AG04450 (cell line): ENCODE measurements around the gene TCF15. TPM values are rescaled to one million over a fixed set of nuclear protein-coding genes. Genes with fewer than 3 reads are reported as not detected.

Experiments
- CTCF ChIA-PET: fragments of 300-600, 350-600 bp; formaldehyde crosslinking; extraction: SDS; loops from one replicate; lab custom pipeline; 2022; ENCODE audit warnings: antibody characterized with exemption, inconsistent platforms; lab: Charles Lee
- POLR2A ChIA-PET: fragments of 350-600 bp; formaldehyde crosslinking; extraction: SDS; loops from one replicate; lab custom pipeline; 2021; ENCODE audit warnings: antibody characterized with exemption, inconsistent platforms; lab: Yijun Ruan, JAX
- DNase-seq: peaks from one replicate; pipeline ENCODE4 v3.0.0-alpha.2; 2011; ENCODE audit warnings: low read depth, low spot score
- H3K27ac ChIP-seq: one replicate; pipeline ENCODE4 v1.5.1; 2012; ENCODE audit warnings: low read depth, low read length, control low read depth
- H3K27me3 ChIP-seq: one replicate; pipeline ENCODE4 v1.6.0; 2012; ENCODE audit warnings: low read length; ENCODE audit not compliant: control insufficient read depth, insufficient read depth
- H3K4me3 ChIP-seq: 2 replicates; pipeline ENCODE4 v1.5.1; 2011; ENCODE audit warnings: mild to moderate bottlenecking, low read depth, low read length, control low read depth
- H3K9me3 ChIP-seq: 2 replicates; pipeline ENCODE4 v1.5.1; 2012; ENCODE audit warnings: low read length; ENCODE audit not compliant: control insufficient read depth, insufficient read depth
- polyA plus RNA-seq: library from polyadenylated mRNA; depleted of rRNA; stranded (reverse); fragments of >200 nt; gene quantifications from 2 replicates; pipeline ENCODE4 v1.2.3, GENCODE V29; 2011
- TF ChIP-seq, protein P1 (sequence below): IDR thresholded peaks from 2 replicates; pipeline ENCODE4 v1.5.1; 2011; ENCODE audit warnings: low read depth, low read length, control low read depth, inconsistent platforms

Gene TCF15
- polyA plus RNA-seq, 1 experiment: not detected

DNA sequence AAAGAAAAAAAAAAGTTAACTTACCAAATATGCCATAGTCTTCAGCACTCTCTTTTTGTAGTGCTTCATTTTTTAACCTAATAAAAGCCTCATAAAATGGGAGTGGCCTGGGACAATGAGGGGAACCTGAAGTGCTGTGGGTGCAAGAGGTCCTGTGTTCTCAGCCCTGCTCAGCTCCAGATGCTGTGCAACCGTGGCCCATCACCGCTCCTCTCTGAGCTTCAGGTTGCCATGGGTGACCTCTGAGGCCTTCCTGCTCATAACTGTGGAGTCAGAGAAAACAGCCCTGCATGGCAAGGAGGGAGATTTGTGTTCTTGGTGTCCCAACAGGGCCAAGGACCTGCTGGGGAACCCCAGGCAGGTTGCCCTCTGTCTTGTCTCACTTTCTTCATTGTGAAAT, 10.0 kb downstream of the TCF15 start:
- TF ChIP-seq, protein P1, sequence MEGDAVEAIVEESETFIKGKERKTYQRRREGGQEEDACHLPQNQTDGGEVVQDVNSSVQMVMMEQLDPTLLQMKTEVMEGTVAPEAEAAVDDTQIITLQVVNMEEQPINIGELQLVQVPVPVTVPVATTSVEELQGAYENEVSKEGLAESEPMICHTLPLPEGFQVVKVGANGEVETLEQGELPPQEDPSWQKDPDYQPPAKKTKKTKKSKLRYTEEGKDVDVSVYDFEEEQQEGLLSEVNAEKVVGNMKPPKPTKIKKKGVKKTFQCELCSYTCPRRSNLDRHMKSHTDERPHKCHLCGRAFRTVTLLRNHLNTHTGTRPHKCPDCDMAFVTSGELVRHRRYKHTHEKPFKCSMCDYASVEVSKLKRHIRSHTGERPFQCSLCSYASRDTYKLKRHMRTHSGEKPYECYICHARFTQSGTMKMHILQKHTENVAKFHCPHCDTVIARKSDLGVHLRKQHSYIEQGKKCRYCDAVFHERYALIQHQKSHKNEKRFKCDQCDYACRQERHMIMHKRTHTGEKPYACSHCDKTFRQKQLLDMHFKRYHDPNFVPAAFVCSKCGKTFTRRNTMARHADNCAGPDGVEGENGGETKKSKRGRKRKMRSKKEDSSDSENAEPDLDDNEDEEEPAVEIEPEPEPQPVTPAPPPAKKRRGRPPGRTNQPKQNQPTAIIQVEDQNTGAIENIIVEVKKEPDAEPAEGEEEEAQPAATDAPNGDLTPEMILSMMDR: no peak
- Histone ChIP-seq H3K27me3 (peaks cover 3% of the 10 kb centered on the region), H3K9me3 (no peaks in the 10 kb centered on the region; the same call in 1 of the 2 replicates), H3K4me3 (no peak overlapping the region), H3K27ac (no peak overlapping the region)
- CTCF ChIA-PET: no interaction called here
- no peak for DNase-seq
- POLR2A ChIA-PET: no interaction called here

DNA sequence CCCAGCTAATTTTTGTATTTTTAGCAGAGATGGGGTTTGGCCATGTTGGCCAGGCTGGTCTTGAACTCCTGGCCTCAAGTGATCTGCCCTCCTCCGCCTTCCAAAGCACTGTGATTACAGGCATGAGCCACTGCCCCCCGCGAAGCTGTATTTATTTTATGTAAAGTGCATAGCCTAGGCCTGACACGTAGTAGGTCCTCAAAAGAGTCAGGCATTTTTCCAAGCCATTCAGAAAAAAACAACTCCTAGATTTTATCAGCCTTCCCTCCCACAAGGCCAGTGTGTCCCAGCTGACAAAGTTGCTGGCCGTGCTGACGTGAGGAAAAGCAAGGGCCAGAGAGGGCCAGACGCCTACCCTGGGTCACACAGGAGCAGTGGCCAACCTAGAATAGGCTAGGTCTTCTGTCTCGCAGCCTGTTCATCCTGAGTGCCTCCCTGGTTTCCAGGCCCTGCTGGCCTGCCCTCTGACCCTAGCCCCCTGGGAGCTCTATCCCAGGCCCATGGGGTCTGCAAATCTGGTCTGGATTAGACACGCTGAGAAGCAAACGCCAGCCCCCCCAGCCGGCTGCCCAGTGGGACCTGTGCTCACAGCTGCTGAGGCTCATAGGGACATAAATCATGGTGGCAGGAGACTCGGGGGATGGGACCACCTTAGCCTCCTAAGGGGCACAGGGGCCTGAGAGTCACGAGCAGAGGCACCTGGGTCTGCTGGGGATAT, 11.8 kb downstream of the TCF15 start:
- TF ChIP-seq, protein P1: no peak
- H3K9me3 ChIP-seq: no peaks in the 10 kb centered on the region; the same call in 1 of the 2 replicates
- no peak overlapping the region for H3K4me3 ChIP-seq
- no peak for DNase-seq
- H3K27ac ChIP-seq: no peak overlapping the region
- H3K27me3 ChIP-seq: no peaks in the 10 kb centered on the region
- POLR2A ChIA-PET: no interaction called here
- CTCF ChIA-PET: interaction anchor here (1.0 kb wide), 1 partner anchor 37 kb away, joined by 4 read pairs; no protein-coding TSS in a partner anchor

DNA sequence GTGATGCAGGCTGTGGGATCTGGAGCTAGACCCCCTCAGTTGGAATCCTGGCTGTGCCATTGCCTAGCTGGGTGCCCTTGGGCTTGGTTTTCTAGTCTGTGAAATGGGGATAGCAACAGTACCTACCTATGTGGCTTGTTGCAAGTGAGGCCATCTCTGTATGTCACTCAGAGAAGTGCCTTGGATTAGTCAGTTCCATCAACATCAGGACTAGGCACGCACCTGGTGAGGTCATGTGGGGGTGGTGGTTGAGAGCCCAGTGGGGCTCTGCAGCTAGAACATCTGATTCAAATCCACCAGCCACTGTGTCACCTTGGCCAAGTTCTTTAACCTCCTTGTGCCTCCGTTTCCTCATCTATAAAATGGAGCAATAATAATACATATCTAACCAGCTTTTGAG, 12.5 kb downstream of the TCF15 start:
- TF ChIP-seq, protein P1: no peak
- no peak for DNase-seq
- Histone ChIP-seq H3K27me3 (no peaks in the 10 kb centered on the region), H3K4me3 (no peak overlapping the region), H3K27ac (no peak overlapping the region), H3K9me3 (no peaks in the 10 kb centered on the region; the same call in 1 of the 2 replicates)
- ChIA-PET CTCF (interaction anchor here (0.6 to 1.0 kb wide), 2 partner anchors 36 to 49 kb away, joined by 3 to 4 read pairs; no protein-coding TSS in a partner anchor), POLR2A (no interaction called here)

DNA sequence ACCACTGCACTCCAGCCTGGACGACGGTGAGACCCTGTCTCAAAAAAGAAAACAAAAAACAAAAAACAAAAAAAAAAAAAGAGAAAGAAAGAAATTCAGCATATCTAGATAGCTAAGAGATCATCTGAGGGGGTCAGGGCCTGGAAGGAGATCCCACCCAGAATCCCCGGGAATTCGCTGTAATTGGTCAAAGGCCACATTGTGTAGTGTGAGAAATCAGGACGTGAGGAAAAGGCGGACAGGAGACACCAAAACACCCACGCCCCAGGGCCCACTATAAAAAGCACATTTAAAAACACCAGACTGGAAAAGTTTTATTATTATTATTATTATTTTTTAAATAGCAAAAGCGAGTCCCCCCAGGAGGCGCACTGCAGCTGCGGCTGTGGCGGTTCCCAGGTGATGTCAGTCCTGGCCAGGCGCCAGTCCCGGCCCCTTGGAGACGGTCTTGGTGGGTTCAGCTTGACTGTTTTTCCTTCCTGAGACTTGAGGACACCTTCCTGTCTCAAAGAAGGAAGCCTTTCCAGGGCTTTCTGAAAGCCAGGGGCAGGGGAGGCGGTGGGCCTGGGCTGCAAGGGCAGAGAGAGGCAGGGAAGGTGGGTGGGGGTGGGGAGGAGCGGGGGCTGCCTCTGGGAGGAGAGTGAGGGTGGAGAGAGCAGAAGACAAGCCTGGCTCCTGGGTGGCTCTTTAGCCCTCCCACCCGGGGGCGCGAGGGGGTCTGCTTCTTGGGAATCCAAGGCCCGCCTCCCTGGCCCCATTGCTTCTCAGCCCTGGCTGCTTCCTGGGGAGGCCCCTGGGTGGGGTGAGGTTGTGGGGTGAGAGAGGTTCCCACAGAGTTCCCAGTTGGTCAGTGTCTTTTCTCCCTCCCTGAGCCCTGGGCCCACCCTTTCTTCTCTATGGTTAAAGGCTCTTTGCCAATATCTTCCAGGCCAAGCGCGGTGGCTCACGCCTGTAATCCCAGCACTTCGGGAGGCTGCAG, 14.5 kb downstream of the TCF15 start:
- no peaks in the 10 kb centered on the region; the same call in 1 of the 2 replicates for H3K9me3 ChIP-seq
- H3K27ac ChIP-seq: no peak overlapping the region
- POLR2A ChIA-PET: no interaction called here
- TF ChIP-seq, protein P1: no peak
- CTCF ChIA-PET: interaction anchor here (0.7 kb wide), 1 partner anchor 35 kb away, joined by 3 read pairs; no protein-coding TSS in a partner anchor
- H3K27me3 ChIP-seq: peaks cover 5% of the 10 kb centered on the region
- no peak for DNase-seq
- no peak overlapping the region for H3K4me3 ChIP-seq
